Neural cell (in vitro differentiated cells): Measurements from ENCODE around the gene ZC2HC1B. TPM values are rescaled to one million over a fixed set of nuclear protein-coding genes. Genes with fewer than 3 reads are reported as not detected.

Experiments used
- H2AFZ ChIP-seq: fragments of 200-600, 300-800 bp; sonication (generic), shearing (Covaris generic); 2 replicates; pipeline ENCODE4 v1.6.0; 2014; ENCODE audit warnings: low read depth, mild to moderate bottlenecking, antibody characterized with exemption, low read length, moderate library complexity
- H3F3A ChIP-seq: fragments of 200-600 bp; shearing (Covaris generic); 2 replicates; pipeline ENCODE4 v1.6.1; 2016; ENCODE audit warnings: mild to moderate bottlenecking, moderate library complexity, mixed read lengths, antibody characterized with exemption, low read length; ENCODE audit not compliant: insufficient read depth, poor library complexity, severe bottlenecking
- H3K27ac ChIP-seq: fragments of 200-600, 300-800 bp; sonication (generic), shearing (Covaris generic); 2 replicates; pipeline ENCODE4 v1.5.1; 2014; ENCODE audit warnings: mild to moderate bottlenecking, low read length, moderate library complexity
- H3K27me3 ChIP-seq: fragments of 300-800, 200-600 bp; sonication (generic), shearing (Covaris generic); 2 replicates; pipeline ENCODE4 v1.6.0; 2014; ENCODE audit warnings: mild to moderate bottlenecking, low read depth, low read length, moderate library complexity; ENCODE audit not compliant: insufficient read depth
- H3K36me3 ChIP-seq: fragments of 300-800, 200-600 bp; sonication (generic), shearing (Covaris generic); 2 replicates; pipeline ENCODE4 v1.5.1; 2014; ENCODE audit warnings: mild to moderate bottlenecking, antibody characterized with exemption, low read length, moderate library complexity; ENCODE audit not compliant: insufficient read depth
- H3K4me2 ChIP-seq: fragments of 300-800, 200-600 bp; sonication (generic), shearing (Covaris generic); 2 replicates; pipeline ENCODE4 v1.6.0; 2014; ENCODE audit warnings: mild to moderate bottlenecking, low read length
- H3K4me3 ChIP-seq: fragments of 300-800, 200-600 bp; sonication (generic), shearing (Covaris generic); 2 replicates; pipeline ENCODE4 v1.5.1; 2014; ENCODE audit warnings: mild to moderate bottlenecking, low read length, moderate library complexity
- H3K79me2 ChIP-seq: fragments of 200-600 bp; shearing (Covaris generic); replicated peaks from 2 replicates; pipeline ENCODE4 v1.6.0; 2014; ENCODE audit warnings: mild to moderate bottlenecking, low read length, moderate library complexity; ENCODE audit not compliant: insufficient read depth
- H3K9ac ChIP-seq: fragments of 300-800, 200-600 bp; sonication (generic), shearing (Covaris generic); 2 replicates; pipeline ENCODE4 v1.6.1; 2016; ENCODE audit warnings: mild to moderate bottlenecking, low read length, mixed read lengths
- H3K9me2 ChIP-seq: fragments of 200-600 bp; shearing (Covaris generic); 2 replicates; pipeline ENCODE4 v1.6.1; 2016; ENCODE audit warnings: mild to moderate bottlenecking, low read length, mixed read lengths; ENCODE audit not compliant: insufficient read depth
- H3K9me3 ChIP-seq: fragments of 200-600, 300-800 bp; sonication (generic), shearing (Covaris generic); 2 replicates; pipeline ENCODE4 v1.6.1; 2016; ENCODE audit warnings: mild to moderate bottlenecking, mixed run types, low read length, moderate library complexity, mixed read lengths
- H4K20me1 ChIP-seq: fragments of 200-600 bp; shearing (Covaris generic); 2 replicates; pipeline ENCODE4 v1.6.1; 2016; ENCODE audit warnings: mild to moderate bottlenecking, mixed run types; ENCODE audit not compliant: insufficient read depth
- CTCF ChIP-seq: fragments of 450-650 bp; IDR thresholded peaks from 2 replicates; pipeline ENCODE4 v1.5.1; 2014; ENCODE audit warnings: antibody characterized with exemption, mild to moderate bottlenecking, moderate library complexity; ENCODE audit not compliant: poor library complexity, severe bottlenecking
- EP300 ChIP-seq: fragments of 450-650 bp; conservative IDR thresholded peaks from 2 replicates; pipeline ENCODE4 v1.6.1; 2014; ENCODE audit warnings: antibody characterized with exemption, mild to moderate bottlenecking, moderate library complexity; ENCODE audit not compliant: poor library complexity, severe bottlenecking
- EZH2 ChIP-seq: fragments of 200-600, 300-800 bp; shearing (Covaris generic), sonication (generic); IDR thresholded peaks from 2 replicates; pipeline ENCODE4 v1.6.1; 2014; ENCODE audit warnings: antibody characterized with exemption, low read length, borderline replicate concordance, mild to moderate bottlenecking; ENCODE audit not compliant: insufficient read depth, poor library complexity, severe bottlenecking
- MXI1 ChIP-seq: fragments of 450-650 bp; conservative IDR thresholded peaks from 2 replicates; pipeline ENCODE4 v1.6.1; 2014; ENCODE audit warnings: antibody characterized with exemption, mild to moderate bottlenecking; ENCODE audit not compliant: poor library complexity, severe bottlenecking
- POLR2AphosphoS5 ChIP-seq: IDR thresholded peaks from 2 replicates; pipeline ENCODE4 v1.6.1; 2012
- RAD21 ChIP-seq: fragments of 450-650 bp; conservative IDR thresholded peaks from 2 replicates; pipeline ENCODE4 v1.6.1; 2014; ENCODE audit warnings: antibody characterized with exemption, mild to moderate bottlenecking, moderate library complexity
- REST ChIP-seq: IDR thresholded peaks from 2 replicates; pipeline ENCODE4 v1.6.1; 2012; ENCODE audit warnings: borderline replicate concordance
- SMC3 ChIP-seq: fragments of 450-650 bp; conservative IDR thresholded peaks from 2 replicates; pipeline ENCODE4 v1.6.1; 2014; ENCODE audit warnings: antibody characterized with exemption, mild to moderate bottlenecking, moderate library complexity; ENCODE audit not compliant: poor library complexity
- TAF1 ChIP-seq: IDR thresholded peaks from 2 replicates; pipeline ENCODE4 v1.6.1; 2012; ENCODE audit warnings: low read depth
- polyA plus RNA-seq: library from polyadenylated mRNA; depleted of rRNA; stranded (reverse); fragments of >200 nt; gene quantifications from 2 replicates; pipeline ENCODE4 v1.2.3, GENCODE V29; 2014

Gene ZC2HC1B
- polyA plus RNA-seq, 1 donor from 2014 or later: not detected

GRCh38 chr6:143953922-143954321 lies 89.6 kb downstream of the ZC2HC1B start:
- H4K20me1 ChIP-seq: no peaks in the 10 kb centered on the region
- H3K27me3 ChIP-seq: no peaks in the 10 kb centered on the region
- no peak overlapping the region for H2AFZ ChIP-seq
- H3K9me2 ChIP-seq: no peaks in the 10 kb centered on the region
- TF ChIP-seq TAF1: no peak
- TF ChIP-seq REST: no peak
- no peak for TF ChIP-seq EP300
- TF ChIP-seq EZH2: no peak
- no peak for TF ChIP-seq POLR2AphosphoS5
- TF ChIP-seq SMC3: no peak
- TF ChIP-seq CTCF: no peak
- TF ChIP-seq MXI1: no peak
- TF ChIP-seq RAD21: no peak
- no peak overlapping the region for H3K27ac ChIP-seq
- no peaks in the 10 kb centered on the region for H3K36me3 ChIP-seq
- H3K4me3 ChIP-seq: no peak overlapping the region
- peaks cover 4% of the 10 kb centered on the region for H3F3A ChIP-seq
- H3K4me2 ChIP-seq: no peak overlapping the region
- no peaks in the 10 kb centered on the region for H3K79me2 ChIP-seq
- no peaks in the 10 kb centered on the region for H3K9me3 ChIP-seq
- no peak overlapping the region for H3K9ac ChIP-seq

- Histone ChIP-seq H3K4me3 (no peak overlapping the region), H3K79me2 (no peaks in the 10 kb centered on the region), H4K20me1 (no peaks in the 10 kb centered on the region), H3K27me3 (no peaks in the 10 kb centered on the region), H3K9me3 (no peaks in the 10 kb centered on the region), H3K27ac (no peak overlapping the region), H3F3A (peaks cover 4% of the 10 kb centered on the region), H2AFZ (no peak overlapping the region), H3K4me2 (no peak overlapping the region), H3K36me3 (no peaks in the 10 kb centered on the region), H3K9ac (no peak overlapping the region), H3K9me2 (no peaks in the 10 kb centered on the region)
- TF ChIP-seq MXI1: no peak
- TF ChIP-seq REST: no peak
- no peak for TF ChIP-seq EP300
- no peak for TF ChIP-seq SMC3
- TF ChIP-seq TAF1: no peak
- no peak for TF ChIP-seq CTCF
- TF ChIP-seq POLR2AphosphoS5: no peak
- no peak for TF ChIP-seq RAD21
- no peak for TF ChIP-seq EZH2
Observed at GRCh38 chr6:143955971-143956370, 91.7 kb downstream of the ZC2HC1B start.
